ENCODE results near the gene ASB10. TPM values are rescaled to one million over a fixed set of nuclear protein-coding genes. Genes with fewer than 3 reads are reported as not detected.

ASB10 gene
- total and polyA plus RNA-seq, 2 of the 13 experiments (the other 11 are each of a cell fraction or from before 2014, with no cell fraction given): not detected

- TF ChIP-seq SOX6 (IDR thresholded peaks at IDR 0.05) (no peak), SOX6 (CRISPR knock-in tag; IDR thresholded peaks at IDR 0.05) (no peak), ZNF83 (CRISPR knock-in tag; IDR thresholded peaks at IDR 0.05; ENCODE audit: borderline replicate concordance) (no peak)
These were observed 15.8 kb upstream of the ASB10 start (continued) for GRCh38 chr7:151202836-151203235.

DNA sequence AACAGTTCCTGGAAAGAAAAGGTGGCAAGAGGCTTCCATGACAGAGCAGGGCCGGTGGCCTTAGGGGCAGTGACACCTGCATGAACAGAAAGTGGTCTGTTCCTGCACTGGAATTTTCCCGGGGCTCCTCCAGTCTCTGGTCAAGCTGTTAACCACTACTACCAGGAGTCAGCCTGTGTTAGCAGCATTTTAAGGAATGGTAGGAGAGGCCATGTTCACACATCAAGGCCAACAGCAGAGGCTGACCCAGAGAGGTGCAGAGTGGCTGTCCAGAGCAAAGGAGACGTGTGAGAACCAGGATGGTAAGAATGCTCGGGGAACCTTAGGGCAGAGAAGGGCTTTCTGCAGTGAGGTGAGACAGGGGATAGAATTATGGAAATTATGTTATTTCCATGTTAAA, 14.7 kb upstream of the ASB10 start:
- WGBS (ENCODE audit: low lambda C conversion rate): 1% methylated on average over 3 of the region's 4 CpGs
- Histone ChIP-seq H3K4me2 (ENCODE audit: low read depth, low read length) (no peak overlapping the region), H3K9me3 (ENCODE audit: low read length) (no peaks in the 10 kb centered on the region), H3K4me1 (ENCODE audit: insufficient read depth, low read length) (no peaks in the 10 kb centered on the region), H3K79me2 (ENCODE audit: insufficient read depth, low read length) (no peaks in the 10 kb centered on the region), H4K20me1 (ENCODE audit: insufficient read depth, low read length) (0 out of 2 replicates have a peak, but pooled peaks cover 3% of the 10 kb centered on the region), H2AFZ (ENCODE audit: low read length) (no peak overlapping the region), H3K27me3 (ENCODE audit: control insufficient read depth in 1 of 2, insufficient read depth in 2 of 2, low read length in 2 of 2) (peaks cover 14 to 88% of the 10 kb centered on the region in 2 experiments), H3K4me3 (replicated peaks in 1 of 3; ENCODE audit: insufficient read depth in 1 of 3, low read depth in 2 of 3, low read length in 3 of 3) (no peak overlapping the region), H3K36me3 (replicated peaks in 1 of 2; ENCODE audit: control insufficient read depth in 1 of 2, insufficient read depth in 2 of 2, low read length in 2 of 2) (no peaks in the 10 kb centered on the region), H3K9ac (ENCODE audit: insufficient read depth, low read depth, low read length) (no peak overlapping the region), H3K27ac (ENCODE audit: extremely low read length, insufficient read depth, low read length) (no peak overlapping the region)
- in situ Hi-C loops (cut with HindIII; ENCODE audit: extremely low pct_ligation_motif_present, low pct_unique_long_range_greater_than_20kb) (no loop called here), intact Hi-C loops (cut with micrococcal nuclease; ENCODE audit: unreplicated experiment) (no loop called here)
- ChIA-PET POLR2A (no interaction called here), CTCF (ENCODE audit: low intra/inter-chr PET ratio, low total read pairs) (no interaction called here)
- no TSS peak for BruUV-seq (replicated peaks)
- FAIRE-seq (no peak), ATAC-seq (no peak), DNase-seq (ENCODE audit: low spot score) (no peak)
- no peak for TF ChIP-seq GATA4 (IDR thresholded peaks at IDR 0.05; ENCODE audit: borderline replicate concordance, low read depth)
- TF ChIP-seq, protein P1, sequence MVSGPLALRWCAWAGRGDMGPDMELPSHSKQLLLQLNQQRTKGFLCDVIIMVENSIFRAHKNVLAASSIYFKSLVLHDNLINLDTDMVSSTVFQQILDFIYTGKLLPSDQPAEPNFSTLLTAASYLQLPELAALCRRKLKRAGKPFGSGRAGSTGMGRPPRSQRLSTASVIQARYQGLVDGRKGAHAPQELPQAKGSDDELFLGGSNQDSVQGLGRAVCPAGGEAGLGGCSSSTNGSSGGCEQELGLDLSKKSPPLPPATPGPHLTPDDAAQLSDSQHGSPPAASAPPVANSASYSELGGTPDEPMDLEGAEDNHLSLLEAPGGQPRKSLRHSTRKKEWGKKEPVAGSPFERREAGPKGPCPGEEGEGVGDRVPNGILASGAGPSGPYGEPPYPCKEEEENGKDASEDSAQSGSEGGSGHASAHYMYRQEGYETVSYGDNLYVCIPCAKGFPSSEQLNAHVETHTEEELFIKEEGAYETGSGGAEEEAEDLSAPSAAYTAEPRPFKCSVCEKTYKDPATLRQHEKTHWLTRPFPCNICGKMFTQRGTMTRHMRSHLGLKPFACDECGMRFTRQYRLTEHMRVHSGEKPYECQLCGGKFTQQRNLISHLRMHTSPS (CRISPR knock-in tag; IDR thresholded peaks at IDR 0.05; ENCODE audit: low read depth): no peak
- no peak for TF ChIP-seq ZNF512 (CRISPR knock-in tag; IDR thresholded peaks at IDR 0.05)
- no peak for TF ChIP-seq GLI4 (CRISPR knock-in tag; IDR thresholded peaks at IDR 0.05; ENCODE audit: borderline replicate concordance)
- TF ChIP-seq, protein P2, sequence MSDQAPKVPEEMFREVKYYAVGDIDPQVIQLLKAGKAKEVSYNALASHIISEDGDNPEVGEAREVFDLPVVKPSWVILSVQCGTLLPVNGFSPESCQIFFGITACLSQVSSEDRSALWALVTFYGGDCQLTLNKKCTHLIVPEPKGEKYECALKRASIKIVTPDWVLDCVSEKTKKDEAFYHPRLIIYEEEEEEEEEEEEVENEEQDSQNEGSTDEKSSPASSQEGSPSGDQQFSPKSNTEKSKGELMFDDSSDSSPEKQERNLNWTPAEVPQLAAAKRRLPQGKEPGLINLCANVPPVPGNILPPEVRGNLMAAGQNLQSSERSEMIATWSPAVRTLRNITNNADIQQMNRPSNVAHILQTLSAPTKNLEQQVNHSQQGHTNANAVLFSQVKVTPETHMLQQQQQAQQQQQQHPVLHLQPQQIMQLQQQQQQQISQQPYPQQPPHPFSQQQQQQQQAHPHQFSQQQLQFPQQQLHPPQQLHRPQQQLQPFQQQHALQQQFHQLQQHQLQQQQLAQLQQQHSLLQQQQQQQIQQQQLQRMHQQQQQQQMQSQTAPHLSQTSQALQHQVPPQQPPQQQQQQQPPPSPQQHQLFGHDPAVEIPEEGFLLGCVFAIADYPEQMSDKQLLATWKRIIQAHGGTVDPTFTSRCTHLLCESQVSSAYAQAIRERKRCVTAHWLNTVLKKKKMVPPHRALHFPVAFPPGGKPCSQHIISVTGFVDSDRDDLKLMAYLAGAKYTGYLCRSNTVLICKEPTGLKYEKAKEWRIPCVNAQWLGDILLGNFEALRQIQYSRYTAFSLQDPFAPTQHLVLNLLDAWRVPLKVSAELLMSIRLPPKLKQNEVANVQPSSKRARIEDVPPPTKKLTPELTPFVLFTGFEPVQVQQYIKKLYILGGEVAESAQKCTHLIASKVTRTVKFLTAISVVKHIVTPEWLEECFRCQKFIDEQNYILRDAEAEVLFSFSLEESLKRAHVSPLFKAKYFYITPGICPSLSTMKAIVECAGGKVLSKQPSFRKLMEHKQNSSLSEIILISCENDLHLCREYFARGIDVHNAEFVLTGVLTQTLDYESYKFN (CRISPR knock-in tag; conservative IDR thresholded peaks at IDR 0.05): no peak
- TF ChIP-seq ZBTB21 (CRISPR knock-in tag; IDR thresholded peaks at IDR 0.05): no peak
- TF ChIP-seq TAF15 (IDR thresholded peaks at IDR 0.05; ENCODE audit: low read depth, low read length, poor library complexity, severe bottlenecking): no peak
- no peak for TF ChIP-seq ZFP36L2 (CRISPR knock-in tag; IDR thresholded peaks at IDR 0.05)
- TF ChIP-seq ISL2 (CRISPR knock-in tag; IDR thresholded peaks at IDR 0.05): no peak
- no peak for TF ChIP-seq MAFK (conservative IDR thresholded peaks at IDR 0.05 in 1 of 2, IDR thresholded peaks at IDR 0.05 in 1 of 2; ENCODE audit: low read length in 2 of 2)
- TF ChIP-seq, protein P3, sequence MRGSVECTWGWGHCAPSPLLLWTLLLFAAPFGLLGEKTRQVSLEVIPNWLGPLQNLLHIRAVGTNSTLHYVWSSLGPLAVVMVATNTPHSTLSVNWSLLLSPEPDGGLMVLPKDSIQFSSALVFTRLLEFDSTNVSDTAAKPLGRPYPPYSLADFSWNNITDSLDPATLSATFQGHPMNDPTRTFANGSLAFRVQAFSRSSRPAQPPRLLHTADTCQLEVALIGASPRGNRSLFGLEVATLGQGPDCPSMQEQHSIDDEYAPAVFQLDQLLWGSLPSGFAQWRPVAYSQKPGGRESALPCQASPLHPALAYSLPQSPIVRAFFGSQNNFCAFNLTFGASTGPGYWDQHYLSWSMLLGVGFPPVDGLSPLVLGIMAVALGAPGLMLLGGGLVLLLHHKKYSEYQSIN (CRISPR knock-in tag; IDR thresholded peaks at IDR 0.05; ENCODE audit: borderline replicate concordance): no peak
- TF ChIP-seq JUN (CRISPR knock-in tag; IDR thresholded peaks at IDR 0.05): no peak
- TF ChIP-seq GABPB1 (CRISPR knock-in tag; IDR thresholded peaks at IDR 0.05): no peak
